Measurements from ENCODE around the gene NTM.

Gene NTM

GRCh38 chr11:131572423-131572822 is 202.0 kb downstream of the NTM start:
- DNase-seq, result no peak

DNA sequence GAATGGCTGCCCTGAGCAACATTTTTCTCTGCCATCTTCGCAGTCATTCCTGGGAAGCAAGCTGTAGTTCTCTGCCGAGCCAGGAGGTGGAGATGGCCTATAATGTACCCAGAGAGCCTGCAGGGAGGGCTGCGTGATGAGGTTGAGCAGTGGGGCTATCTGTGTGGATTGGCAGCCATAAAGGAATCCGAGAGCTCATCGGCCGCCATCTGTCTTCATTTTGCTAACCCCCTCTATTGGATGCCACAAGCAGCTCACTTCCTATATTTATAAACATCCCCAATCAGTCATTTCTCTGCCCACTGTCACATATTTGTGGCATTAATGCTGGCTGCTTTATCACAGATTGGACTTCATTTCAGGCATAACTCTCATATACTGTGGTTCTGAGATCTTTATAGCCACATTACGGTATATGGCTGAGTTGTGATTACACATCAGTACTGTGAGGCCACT is 209.5 kb downstream of the NTM start:
- DNase-seq, result no peak

- no peak for DNase-seq
These were observed 210.1 kb downstream of the NTM start for GRCh38 chr11:131580476-131580875.

DNA sequence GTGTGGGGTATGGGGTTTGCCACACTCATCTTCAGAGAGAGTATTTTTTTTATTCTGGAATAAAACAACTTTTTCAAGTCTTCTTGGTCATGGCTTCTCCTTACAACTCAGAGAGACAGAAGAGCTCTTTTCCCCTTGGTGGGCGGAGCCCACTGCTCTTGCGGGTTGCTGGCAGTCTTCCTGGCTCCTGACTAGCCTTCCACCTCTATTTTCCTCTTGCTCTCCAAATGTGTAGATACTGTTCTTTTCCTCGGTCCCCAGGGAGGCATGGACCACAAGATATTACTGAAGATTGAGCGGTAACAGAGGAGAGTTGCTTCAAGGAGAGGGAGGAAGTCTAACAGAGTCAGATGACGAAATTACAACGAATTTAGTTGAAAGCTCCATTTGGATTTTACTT is 210.6 kb downstream of the NTM start:
- DNase-seq, result no peak

- no peak for DNase-seq
These were observed 211.7 kb downstream of the NTM start for GRCh38 chr11:131582021-131582525.

DNA sequence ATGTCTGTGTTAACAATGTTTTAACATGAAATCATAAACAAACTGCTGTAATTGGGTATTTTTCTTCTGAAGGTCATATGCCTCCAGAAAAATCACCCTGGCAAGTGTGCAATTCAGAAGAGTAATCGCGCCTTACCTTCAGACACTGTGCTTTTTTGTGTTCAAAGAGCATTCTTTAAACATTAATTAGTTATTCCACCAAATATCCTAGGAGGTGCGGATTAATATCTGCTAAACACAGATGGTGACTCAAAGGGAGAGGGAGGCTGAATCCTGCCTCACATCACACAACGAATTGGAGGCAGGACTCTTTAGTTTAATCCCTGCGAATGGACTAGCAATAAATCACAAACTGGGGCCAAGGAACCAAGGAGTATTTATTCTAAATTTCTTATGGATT is 213.0 kb downstream of the NTM start:
- no peak for DNase-seq

- DNase-seq, result no peak
These were observed 213.5 kb downstream of the NTM start for GRCh38 chr11:131583938-131584337.

DNA sequence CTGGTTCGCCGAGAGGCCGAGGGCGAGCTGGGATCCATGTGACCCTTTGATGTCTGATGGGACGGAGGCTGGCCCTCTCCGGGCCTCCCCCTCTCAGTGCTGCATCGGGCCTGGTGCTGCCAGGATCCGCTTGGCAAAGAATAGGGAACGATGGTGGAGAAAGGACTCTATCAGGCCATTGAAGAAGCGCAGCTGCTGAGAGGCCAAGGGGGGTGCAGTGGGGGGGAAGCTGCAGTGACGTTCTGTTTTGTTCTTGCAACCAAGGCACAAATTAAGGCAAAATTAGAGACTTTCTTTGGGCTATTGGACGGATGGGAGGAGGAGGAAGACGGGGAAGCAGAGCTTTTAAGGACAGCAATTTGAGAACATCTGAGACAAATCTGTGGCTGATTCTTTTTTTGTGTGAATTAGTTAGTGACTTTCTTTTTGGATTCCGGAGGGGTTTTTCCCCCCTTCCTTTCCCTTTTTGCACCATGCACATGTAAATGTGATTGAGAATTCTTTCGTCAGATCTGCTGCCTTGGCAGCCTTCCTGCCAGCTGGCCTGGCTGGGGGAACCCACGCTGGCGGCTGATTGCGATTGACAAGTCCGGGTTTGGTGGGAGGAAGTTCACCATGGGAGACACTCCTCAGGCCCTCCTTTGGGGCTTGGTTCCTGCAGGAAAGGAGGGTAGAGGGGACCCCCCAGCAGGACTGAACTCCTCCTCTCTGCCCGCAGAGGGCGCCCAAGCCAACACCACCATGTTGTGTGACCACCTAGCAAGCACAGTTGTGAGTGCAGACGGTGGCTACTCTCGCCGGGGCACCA is 214.6 kb downstream of the NTM start:
- no peak for DNase-seq

- no peak for DNase-seq
These were observed 217.6 kb downstream of the NTM start for GRCh38 chr11:131588057-131588456.

GRCh38 chr11:131591051-131591461 is 220.6 kb downstream of the NTM start:
- no peak for DNase-seq

DNA sequence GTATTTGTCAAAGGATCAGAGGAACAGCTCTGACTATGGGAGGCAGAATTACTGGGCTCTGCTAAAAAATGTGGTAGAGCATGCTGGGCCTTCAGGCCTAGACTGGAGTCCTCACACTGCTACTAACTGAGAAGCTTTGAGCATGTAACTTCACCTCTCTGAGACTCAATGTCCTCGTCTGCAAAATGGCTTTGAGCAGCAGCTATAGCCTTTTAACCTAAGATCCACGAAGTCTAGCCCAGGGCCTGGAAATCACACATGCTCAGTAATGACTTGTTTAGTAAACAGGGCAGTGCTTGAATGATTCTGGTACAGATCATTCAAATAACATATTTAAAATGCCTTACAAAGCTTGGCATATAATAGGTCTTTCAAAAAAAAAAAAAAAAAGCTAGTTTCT is 221.7 kb downstream of the NTM start:
- no peak for DNase-seq

GRCh38 chr11:131592734-131593133 is 222.3 kb downstream of the NTM start:
- no peak for DNase-seq

DNA sequence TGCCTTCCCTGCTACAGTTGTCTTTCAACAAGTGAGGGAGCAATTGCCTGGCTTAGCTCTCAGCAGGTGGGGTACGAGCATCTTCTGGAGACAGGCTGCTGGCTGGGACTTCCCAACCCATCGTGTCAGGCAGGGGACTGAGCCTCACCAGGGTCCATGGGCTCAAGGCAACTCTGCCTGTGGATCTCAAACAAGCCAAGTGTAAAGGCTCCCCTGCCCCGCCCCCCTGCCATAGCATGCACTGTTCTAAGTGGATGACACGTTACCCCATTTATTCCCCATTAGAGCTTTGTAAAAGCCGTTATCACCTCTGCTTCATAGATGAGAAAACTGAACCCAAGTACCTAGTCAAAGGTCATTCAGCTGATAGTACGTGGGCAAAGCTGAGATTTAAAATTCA is 222.9 kb downstream of the NTM start:
- DNase-seq, result no peak

DNA sequence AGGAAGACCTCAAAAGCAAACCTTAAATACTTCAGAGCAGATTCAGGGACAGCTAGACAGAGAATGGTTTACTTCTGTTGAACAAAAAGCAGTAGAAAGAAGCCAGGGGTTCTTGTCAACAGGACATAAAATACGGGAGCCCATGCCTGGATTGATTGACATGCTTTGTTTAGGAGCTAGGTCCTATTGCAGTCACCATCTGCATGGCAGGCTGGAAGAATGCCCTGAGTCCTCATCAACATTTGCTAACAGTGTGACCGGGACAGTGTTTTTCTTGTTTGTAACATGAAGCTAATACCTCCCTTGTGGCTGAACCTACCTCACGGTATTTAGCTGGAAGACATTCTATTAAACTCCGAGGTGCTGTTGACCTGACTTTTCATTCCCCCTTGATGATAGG is 225.4 kb downstream of the NTM start:
- no peak for DNase-seq

DNA sequence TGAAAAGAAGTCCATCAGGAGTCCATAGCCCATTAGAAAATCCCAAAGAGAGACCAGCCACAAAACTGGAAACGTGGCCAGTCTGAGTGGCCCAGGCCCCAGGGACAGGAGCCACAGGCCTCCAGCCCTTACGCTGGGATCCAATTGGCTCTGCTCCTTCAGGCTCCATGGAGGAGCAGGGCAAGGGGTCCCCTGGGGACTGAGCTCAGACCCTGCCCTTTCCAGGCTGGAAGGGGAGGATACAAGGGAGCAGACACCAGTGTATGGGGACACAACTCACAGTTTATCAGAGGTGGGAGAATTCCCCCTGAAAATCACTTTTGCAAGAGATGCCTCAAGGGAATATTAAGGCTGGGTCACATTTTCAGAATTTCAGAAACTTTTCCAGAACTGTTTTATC is 227.5 kb downstream of the NTM start:
- DNase-seq, result no peak

DNA sequence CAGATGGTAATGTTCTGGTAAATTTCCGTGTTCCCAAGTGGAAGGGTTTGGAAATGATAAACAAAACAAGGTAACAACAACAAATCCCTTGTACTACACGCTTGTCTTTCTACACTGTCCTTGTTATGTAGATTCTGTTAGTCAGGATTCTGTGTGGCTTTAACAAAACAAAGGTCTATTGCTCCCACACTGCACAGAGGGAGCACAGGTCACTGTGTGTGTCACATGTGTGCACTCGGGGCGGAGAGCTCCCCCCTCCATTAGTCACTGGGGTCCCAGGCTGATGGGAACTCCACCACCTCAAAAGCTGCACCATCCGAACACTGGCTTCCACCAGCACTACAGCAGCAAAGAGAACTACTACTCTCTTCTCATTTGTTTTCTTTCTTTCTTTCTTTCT is 227.9 kb downstream of the NTM start:
- no peak for DNase-seq

GRCh38 chr11:131599285-131599684 is 228.9 kb downstream of the NTM start:
- no peak for DNase-seq

GRCh38 chr11:131600628-131601027 is 230.2 kb downstream of the NTM start:
- DNase-seq, result no peak

DNA sequence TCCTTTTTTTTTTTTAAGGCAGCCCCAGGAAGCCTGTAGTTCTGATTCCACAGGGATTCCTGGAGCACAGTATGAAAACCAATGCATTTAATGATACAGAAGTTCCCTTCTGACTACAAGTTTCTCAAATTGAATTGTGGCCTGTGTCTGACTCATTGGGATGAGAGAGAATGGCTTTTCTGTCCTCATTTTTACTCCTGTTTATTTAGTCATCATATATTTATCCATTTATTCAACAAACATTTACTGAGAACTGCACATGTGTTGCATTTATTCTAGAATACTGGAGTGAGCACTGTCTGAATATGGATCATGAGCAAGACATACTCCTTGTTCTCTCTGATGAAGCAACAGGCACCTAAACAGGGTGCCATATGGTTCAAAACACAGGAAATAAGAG is 231.2 kb downstream of the NTM start:
- no peak for DNase-seq

DNA sequence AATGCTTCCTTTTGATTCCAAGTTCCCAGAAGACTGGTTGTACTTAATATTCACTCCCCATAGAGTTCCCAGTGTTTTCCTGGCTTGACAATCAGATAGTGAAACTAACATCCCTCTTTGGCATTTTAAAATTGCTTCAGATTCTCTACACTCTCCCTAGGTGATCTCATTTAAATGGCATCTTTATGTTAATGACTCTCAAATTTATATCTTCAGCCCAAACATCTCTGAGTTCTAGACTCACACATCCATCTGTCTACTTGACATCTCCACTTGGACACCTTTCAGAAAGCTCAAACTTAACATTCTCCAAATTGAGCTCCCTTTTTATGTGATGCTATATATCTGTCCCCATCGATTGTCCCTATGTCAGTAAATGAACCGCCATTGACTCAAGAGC is 232.0 kb downstream of the NTM start:
- no peak for DNase-seq

- no peak for DNase-seq
These were observed 236.5 kb downstream of the NTM start for GRCh38 chr11:131606811-131607335.

GRCh38 chr11:131609337-131609736 is 238.9 kb downstream of the NTM start:
- DNase-seq, result no peak

GRCh38 chr11:131609921-131610320 is 239.5 kb downstream of the NTM start:
- no peak for DNase-seq

- DNase-seq, result no peak
These were observed 240.9 kb downstream of the NTM start for GRCh38 chr11:131611322-131611721.

DNA sequence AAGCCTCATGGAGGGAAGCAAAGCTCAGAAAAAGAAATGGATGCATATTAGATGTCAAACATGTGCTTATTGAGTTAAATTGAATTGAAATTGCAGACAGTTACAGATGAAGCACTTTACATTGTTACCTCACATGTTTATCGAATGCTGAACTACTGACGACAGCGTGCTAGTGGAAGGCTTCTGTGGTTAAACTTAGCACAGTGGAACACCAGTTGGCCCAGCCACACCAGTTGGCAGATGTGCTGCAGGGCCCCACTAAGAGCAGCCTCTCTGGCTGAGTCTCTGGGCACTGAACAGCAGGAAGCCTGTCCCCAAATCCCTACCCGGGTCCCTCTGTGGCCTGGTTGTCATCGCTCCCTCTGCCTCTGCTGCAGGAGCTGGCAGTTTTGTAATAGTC is 242.1 kb downstream of the NTM start:
- DNase-seq, result no peak

Data from NCI-H2171 (cell line).